CD4-positive, alpha-beta T cell treated with Interleukin-17A for 4 hours (primary cell): Measurements from ENCODE around the gene RRP8.
A peak's percentile ranks its signal among the peaks of the same experiment; 100 is the strongest.

Experiments
- DNase-seq: peaks from one replicate; pipeline ENCODE4 v3.0.0-alpha.2; 2020; ENCODE audit warnings: mixed read lengths

Gene RRP8

DNA sequence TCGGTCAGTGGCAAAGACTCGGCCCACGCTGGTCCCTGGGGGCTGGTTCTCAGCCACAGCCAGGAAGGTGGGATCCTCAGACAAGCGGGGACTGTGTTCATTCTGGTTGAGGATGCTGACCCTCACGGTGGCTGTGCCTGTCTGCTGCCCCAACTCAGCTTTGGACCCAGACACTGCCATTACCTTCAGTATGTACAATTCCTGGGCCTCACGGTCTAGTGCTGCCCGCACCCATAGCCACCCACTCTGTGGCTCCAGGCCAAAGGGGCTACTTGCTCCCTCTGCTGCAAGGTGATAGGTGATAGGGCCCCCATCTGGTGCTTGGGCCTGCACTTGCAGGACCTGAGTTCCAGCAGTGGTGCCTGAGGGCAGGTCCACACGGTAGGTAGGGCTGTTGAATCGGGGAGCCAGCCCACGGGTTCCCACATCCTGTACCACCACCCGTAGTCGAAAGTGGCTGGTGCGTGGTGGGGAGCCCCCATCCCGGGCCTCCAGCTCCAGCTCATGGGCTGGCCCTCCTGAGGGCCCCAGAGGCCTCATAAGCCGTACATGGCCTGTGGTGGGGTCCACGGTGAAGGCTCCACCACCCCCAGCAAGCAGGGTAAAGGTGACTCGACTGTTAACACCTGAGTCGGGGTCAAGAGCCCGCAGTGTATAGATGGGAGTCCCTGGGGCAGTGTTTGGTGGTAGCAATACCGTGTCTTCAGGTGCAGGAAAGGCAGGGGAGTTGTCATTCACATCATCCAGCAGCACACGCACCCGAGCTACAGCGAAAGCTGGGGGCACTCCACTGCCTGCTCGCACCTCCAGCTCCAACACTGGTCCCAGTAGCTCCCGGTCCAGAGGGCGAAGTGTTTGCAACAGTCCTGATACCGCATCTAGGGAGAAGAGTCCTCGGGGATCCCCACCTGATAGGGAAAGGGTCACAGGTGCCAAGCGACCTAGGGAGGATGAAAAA lies 29.0 kb upstream of the RRP8 start:
- DNase-seq = no peak

DNA sequence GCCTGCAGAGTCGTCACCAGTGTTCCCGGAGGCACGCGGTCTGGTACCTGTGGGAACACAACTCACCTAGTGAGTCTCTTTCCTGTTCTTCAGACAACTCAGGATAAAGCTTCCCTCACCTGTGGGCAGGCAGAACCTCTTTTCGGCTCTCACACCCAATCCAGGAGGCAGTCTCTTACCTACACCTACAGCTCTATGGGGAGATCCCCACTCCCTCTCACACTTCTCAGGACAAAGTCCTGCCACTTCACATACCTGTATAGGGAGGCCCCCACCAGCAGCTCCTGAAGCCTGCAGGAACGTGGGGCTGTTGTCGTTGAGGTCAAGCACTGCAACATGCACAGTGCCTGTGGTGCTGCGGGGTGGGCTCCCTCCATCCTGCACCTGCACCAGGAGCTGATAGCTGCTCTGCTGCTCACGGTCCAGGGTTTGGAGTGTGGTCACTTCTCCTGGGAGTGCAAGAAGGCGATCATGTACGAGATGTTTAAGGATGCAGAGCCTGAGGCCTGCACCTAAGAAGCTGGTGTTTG lies 28.0 kb upstream of the RRP8 start:
- DNase-seq = no peak

DNA sequence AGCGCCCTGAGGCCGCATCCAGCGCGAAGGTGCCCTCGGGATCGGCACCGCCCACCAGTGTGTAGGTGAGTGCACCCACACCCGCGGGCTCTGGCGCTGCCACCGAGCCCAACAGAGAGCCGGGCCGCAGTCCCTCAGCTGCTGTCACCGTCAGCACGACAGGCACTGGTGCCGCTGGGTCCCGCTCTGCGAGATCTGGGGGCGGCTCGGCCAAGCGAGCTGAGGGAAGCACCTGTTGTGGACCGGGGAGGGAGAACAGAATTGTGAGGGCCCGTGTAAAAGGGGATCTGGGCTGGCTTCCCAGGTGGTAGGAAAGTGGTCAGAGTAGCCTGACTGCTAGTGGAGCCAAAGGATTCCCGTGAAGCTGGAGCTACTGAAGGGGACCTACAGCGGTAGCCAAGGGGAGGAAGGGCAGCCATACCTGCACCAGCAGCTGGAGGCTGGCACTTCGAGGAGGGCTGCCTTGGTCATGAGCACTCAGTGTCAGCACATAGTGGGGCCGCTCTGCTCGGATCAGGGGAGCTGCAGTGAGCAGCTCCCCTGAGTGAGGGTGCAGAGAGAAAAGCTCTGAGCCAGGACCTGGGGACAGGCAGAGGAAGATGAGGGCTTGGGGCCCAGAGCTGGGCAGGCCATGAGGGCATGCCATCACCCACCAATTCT lies 27.3 kb upstream of the RRP8 start:
- DNase-seq = no peak

DNA sequence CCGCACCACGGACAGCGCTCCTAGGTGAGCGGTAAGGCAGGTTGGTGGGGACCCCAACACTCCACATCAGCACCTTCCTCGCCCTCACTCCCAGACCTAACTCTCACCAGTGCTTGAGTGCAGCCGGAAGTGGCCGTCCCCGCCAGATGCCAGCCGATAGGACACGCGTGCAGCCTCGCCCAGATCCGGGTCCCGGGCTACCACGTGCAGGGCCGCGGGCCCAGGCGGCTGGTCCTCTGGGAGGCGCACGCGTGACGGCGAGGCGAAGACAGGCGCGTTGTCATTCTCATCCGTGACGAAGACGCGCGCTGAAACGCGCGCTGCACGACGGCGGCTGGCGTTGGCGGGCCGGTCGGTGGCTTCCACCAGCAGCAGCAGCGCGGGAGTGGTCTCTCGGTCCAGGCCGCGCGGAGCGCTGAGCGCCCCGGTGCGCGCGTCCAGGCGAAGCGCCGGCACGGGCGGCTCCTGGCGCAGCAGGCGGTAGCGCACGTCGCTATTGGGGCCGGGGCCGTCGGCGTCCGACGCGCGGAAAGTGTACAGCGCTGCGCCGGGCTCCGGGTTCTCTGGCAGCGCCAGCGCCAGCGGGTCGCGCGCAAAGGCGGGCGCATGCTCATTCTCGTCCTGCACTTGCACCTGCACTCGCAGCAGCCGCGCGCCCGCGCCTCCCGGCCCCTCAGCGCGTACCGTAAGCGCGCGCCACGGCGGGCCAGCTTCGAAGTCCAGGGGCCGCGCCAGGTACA lies 26.6 kb upstream of the RRP8 start:
- DNase-seq = no peak

DNA sequence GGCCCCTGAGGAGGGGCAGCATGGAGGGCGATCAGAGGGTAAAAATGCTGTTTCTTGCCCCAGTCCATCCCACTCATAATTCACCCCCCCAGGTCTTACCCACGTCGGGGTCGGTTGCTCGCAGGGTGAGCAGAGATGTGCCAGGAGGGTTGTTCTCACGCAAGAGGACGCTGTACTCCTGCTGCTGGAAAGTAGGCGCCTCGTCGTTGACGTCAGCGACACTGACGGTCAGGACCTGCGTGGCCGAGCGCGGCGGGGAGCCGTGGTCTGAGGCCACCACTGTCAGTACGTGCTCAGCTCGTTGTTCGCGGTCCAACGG lies 26.1 kb upstream of the RRP8 start:
- DNase-seq = no peak

DNA sequence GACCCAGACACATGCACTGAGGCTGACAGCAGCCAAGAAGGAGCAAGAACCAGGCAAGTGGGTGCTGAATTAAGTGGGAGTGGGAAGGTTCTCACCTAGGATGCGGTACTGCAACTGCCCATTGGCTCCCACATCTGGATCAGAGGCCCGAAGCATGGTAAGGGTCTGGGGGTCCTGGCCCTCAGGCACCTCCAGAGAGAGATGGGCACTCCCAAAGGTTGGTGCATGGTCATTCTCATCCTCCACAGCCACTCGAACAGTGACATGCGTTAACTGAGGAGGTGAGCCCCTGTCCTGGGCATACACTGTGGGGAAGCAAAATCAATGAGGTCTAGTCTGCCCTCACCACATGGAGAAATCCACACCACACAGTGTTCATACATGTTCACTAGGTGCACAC lies 25.1 kb upstream of the RRP8 start:
- DNase-seq = no peak

DNA sequence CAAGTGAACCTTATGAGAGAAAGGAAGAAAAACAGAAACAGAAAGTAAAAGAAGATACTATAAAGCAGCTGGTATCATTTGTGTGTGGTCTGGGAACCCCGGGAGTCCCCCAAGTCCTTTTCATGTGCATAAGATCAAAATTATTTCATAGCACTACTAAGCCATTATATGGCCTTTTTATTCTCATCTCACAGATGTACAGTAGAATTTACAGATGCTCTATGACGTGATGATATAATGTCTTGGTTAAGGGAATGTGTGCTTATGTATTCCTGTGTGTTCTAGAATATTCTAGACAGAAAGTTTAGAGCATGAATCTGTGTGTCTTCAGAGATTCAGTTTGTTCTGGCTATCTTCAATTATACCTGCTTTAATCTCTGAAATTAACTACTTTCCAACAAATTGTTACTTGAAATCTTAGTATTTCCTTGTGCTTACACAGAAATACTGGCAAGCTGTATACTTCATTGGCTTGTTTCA lies 24.4 kb upstream of the RRP8 start:
- peak; percentile 22 for DNase-seq

DNA sequence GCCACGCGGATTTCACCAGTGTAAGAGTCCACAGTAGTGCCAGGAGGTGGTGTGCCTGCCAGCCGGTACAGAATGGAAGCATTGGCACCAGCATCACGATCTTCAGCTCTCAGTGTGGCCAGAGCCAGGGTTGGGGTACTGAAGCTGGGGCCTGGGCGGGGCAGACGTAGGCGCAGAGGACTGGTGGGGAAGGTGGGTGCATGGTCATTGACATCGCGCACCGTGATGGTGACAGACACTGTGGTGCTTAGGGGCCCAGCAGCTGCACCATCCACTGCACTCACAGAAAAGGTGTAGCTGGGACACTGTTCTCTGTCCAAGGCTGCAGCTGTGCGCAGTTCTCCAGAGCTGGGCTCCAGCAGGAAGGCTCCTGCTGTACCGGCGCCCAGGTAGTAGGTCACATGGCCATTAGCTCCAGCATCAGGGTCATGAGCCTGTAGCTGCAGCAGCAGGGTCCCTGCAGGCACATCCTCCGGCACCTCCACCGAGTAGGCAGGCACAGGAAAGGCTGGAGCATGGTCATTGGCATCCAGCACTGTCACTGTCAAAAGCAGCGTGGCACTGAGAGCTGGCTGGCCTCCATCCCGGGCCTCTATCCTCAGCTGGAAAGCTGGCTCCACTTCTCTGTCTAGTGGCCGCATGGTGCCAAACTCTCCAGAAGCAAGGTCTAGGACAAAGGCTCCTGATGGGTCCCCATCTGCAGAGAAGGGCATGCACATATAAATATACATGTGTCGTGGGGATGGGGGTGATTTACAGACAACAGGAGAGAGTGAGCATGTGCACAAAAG lies 23.8 kb upstream of the RRP8 start:
- no peak for DNase-seq

DNA sequence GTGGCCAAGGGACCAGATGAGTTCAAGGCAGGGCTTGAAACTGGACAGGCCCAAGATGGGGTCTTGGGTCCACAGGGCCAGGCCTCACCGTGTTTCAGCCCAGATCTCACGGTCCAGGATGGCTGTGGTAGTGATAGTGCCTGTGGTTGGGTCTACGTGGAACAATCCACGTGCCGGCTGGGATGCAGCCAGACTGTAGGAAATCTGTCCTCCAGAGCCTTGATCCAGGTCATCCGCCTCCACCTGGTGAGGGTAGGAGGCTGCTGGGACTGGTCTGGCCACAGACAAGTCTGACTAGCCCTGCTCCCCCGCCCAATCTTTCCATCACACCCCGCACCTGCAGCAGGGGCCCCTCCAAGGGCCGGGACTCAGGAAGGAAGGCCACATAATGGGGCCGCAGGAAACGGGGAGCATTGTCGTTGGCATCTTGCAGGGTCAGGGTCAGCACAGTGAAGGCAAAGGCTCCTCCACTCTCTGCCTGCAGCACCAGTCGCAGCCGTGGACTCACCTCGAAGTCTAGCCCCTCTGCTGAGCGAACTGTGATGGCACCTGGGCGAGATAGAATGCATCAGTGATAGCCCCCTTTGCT lies 22.5 kb upstream of the RRP8 start:
- DNase-seq = no peak

DNA sequence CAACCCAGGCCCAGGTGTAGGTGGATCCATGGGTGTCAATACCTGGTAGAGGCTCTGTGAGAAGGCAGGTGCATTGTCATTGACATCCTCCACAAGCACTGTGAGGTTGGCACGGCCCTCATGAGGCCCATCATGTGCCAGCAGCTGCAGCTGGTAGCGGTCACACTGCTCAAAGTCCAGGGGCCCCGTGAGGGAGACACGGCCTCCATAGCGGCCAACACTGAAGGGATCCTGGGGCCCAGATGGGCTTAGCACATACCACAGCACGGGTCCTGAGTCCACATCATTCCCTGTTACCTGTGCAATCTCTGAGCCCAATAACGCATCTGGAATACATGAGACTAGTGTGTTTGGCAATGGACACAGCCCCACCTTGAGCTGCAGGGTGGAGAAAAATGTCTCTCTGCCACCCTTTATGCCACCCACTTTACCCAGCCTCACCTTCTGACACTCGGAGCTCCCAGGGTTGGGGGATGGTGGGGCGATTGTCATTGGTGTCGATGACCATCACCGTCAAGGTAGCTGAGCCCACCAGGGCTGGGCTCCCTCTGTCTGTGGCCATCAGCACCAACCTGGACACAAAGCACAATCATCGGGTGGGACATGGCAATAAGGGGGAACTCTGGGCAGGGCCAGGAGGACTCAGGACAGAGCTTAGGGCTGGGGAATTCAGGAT lies 21.9 kb upstream of the RRP8 start:
- no peak for DNase-seq

DNA sequence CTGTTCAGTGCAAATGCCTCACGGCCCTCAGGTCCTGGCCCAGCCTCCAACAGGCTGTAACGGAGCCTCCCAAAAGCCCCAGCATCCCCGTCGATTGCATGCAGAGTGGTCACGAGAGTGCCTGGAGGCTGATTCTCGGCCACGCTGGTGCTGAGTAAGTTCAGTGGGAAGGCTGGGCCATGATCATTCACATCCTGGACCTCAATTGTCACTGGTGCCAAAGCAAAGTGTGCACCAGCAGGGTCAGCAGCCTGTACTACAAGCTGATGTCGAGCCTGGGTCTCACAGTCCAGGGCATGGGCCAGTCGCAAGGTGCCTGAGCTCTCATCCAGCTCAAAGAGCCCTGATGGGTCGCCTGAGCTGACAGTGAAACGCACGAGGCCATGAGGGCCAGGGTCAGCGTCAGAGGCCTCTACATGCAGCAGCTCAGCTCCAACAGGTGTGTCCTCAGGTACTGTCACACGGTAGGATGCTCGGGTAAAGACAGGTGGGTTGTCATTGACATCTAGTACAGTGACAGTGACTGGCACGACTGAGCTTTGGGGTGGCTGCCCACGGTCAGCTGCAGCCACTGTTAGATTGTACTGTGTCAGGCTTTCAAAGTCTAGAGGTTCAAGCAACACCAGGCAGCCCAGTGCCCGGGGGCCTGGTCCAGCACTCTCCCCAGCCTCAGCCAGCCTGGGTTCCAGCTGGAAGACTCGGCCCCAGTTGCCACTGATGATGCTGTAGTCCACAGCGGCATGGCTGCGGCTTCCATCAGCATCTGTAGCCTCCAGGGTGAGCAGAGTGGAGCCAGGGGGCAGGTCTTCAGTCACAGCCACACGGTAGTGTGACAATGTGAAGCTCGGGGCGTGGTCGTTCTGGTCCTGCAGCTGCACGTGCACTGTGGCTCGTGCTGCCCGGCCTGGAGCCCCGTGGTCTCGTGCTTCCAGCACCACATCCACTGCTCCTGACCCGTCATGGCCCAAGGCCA lies 20.3 kb upstream of the RRP8 start:
- DNase-seq = no peak

DNA sequence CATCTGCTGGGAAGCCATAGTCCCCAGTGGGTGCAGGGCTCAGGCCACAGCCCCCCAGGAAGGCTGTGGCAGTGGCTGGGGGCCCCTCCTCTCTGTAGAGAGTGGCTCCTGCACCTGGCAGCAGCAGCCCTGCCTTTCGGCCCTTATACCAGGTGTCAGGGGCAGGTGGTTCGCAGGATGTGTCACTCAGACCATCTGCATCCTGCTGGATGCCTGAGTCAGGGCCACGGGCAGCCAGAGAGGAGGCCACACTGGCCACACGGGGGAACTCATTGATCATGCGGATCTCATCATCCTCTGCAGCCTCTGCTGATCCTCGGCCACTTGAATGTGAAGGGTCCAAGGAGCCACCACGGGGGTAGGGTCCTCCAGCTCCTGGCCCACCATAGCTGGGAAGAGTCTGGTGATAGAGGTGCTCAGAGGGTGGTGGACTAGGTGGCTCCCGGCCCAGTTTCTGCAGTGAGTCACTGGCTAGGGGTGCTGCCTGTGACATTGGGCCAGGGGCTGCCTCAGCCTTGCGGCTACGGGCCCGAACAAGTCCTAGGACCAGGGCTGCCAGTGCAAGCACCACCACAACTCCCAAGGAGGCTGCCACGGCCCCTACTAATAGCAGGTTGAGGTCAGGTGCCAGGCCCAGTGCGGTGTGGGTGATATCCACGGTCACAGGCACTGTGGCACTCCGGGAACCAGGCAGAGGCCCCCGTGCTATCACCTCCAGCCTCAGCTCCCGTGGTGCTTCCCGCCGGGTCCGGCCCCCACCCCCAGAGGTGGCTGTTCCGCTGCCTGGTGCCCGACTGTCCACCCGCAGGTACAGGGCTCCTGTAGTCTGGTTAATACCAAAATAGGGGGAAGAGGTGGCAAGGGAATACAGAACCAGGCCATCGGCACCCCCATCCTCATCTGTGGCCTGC lies 19.1 kb upstream of the RRP8 start:
- no peak for DNase-seq

DNA sequence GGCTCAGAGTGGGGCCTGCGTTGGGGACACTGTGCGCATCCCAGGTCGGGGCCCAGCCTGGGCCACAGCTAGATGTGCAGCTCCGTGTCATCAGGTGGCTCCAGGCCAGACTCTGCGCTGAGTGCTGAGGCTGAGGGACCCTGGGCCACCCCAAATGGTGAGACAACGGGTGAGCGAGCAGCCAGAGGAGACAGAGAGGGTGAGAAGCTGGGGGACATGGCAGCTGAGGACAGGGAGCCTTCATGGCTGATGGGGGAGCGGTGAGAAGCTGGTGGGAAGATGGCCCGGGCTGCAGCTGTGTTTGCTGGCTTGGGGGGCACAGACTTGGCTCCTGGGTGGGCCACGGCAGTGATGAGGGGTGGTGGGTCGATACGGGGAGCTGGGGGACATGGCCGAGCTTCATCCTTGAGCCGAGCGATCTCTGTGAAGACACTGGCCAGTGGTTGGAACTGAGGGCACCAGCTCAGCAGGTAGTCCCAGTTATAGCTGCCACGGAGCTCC lies 18.3 kb upstream of the RRP8 start:
- no peak for DNase-seq

DNA sequence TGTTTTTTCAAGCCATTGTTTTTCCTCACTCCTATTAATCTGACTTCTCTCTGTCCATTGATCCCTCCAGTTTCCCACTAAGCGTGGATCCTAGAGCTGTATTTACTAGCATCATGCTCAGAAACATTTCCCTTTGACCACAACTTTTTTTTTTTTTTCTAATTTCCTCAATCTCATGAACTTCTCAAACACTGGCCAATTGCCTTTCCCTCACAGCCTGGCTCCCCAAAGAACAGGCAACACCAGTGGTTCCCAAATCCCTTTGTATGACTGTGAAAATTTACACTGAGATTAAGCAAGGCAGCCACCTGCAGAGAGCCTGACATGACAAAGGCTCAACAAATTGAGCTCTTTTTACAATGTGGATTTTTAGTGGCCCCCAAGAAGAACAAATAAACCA lies 17.2 kb upstream of the RRP8 start:
- DNase-seq = no peak

DNA sequence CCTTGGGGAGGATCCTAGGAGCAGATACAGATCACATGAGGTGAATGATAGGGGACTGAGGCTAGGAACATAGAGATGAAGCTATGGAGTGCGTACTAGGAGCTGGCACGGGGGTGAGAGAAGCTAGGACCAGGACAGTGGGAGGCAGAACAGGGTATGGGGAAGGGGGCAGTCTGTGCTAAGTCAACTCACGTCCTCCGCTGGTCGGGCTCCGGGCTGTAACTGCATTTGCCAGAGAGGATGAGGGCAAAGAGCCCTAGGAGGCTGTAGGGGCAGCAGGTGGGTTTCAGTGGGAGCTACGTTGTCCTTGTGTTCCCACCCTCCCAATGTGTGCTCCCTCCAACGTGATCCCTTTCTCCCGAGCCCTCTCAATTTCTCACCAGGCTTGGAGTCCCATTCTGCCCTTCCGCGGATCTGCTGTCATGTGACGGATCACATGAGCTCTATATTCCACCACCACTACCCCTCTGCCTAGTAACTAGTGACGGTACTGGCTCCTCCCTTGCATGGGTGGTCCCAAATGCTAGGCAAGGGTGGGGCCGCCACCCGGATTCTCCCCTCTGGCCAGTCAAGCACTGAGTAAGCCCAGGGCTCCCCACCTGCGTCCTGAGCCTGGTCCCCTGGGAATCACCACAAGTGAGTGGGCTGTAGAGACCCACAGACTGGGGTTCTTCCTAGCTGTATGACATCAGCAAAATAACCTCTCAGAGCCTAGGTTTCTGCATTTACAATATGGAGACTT lies 15.8 kb upstream of the RRP8 start, which contains the start of gene TPP1:
TPP1 (minus strand) TSS at position 419 of the 742 bp plus-strand sequence; CDS start at position 397, 22 bp downstream.
- DNase-seq = peak; percentile 90

DNA sequence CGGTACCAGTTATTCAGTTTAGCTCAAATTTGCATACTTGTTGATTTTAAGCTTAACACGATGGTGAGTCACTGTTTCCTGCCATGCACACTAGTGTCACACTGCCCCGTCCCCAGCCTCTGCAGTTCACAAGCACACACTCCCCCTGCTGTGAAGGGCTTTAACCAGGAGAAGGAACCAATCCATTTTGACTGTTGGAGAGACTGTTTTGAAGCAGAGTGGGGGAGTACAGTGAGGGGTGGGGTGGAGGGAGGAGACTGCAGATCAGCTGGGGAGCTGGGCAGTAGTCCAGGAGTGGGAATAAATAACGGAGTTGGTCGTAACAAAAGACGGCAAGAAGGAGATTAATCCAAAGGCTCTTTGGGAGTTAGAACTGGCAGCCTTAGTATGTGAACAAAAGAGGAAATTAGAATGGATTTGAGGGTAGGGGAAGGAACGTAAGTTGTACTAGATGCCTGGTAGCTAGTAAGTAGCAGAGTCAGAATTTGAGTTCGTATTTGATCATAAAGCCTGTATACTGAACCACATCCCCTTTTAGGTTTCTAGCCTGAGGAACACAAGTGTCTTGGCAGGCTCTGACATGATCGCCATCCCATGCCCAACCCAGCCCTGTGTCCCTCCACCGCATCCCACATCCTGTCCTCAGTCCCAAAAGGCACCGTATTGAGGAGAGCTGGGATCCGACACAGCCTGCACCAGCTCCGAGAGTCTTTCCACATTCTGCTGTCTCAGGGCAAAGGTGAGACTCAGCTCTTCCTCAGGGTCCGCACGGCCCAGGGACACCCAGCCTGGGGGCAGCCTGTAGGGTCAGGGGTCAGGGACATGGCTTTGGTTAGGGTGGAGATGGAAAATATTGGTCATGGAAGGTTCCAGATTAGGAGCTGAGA lies 14.9 kb upstream of the RRP8 start:
- DNase-seq = peak; percentile 83

DNA sequence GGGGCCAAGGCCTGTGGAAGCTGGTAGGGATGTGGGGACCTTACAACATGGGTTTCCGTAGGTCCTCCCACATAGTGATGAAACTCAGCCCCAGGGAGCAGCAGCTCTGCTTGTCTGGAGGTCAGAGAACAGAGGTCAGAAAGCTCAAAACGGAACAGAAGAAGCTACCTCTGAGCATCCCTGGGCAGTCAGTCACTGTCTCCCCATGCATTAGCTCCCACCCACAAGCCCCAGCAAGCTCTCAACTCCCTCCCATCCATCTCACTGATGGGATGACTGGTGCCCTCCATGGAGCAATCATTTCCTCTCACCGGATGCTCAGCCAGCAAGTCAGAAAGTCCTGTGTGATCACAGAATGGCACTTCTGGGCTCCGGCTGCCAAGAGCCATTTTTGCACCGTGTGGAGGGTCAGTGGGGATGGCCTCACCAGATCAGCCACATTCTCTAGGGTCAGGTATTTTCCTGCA lies 13.9 kb upstream of the RRP8 start:
- DNase-seq = no peak
